GM19240 (cell line): ENCODE data around the gene TTC23L.

Source experiments
- DNase-seq: peaks from one replicate; pipeline ENCODE4 v3.0.0; 2011; ENCODE audit warnings: low spot score; ENCODE audit not compliant: insufficient read length

The TTC23L gene

GRCh38 chr5:34869256-34869655 is 30.3 kb downstream of the TTC23L start:
- DNase-seq = no peak

DNA sequence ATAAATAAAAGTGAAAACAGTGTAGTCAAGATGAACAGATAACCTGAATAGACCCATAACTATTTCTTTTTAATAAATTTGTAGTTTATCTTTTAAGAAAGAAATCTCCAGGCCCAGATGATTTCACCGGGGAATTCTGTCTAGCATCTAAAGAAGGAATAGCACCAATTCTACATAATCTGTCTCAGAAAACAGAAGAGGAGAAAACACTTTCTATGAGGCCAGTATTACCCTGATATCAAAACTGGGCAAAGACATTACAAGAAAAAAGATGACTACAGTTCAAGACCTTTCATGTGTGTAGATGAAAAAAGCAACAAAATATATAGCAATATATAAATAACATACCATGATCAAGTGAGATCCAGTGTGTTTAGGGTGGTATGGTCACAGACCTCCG is 31.4 kb downstream of the TTC23L start:
- no peak for DNase-seq

DNA sequence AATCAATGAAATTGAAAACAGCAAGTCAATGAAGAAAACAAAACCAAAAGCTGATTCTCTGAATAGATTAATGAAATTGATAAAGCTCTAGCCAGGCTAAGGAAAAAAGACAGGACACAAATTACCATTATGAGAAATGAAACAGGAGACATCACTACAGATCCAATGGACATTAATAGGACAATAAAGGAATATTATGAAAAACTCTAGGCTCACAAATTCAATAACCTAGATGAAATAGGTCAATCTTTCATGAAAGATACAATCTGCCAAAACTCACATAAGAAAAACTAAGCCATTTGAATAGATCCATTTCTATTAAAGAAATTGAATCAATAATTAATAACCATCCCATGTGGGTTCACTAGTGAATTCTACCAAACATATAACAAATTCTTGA is 37.3 kb downstream of the TTC23L start:
- DNase-seq = no peak

GRCh38 chr5:34881246-34881645 is 42.3 kb downstream of the TTC23L start:
- no peak for DNase-seq

- no peak for DNase-seq
Observed at GRCh38 chr5:34886392-34887119, 47.6 kb downstream of the TTC23L start.

DNA sequence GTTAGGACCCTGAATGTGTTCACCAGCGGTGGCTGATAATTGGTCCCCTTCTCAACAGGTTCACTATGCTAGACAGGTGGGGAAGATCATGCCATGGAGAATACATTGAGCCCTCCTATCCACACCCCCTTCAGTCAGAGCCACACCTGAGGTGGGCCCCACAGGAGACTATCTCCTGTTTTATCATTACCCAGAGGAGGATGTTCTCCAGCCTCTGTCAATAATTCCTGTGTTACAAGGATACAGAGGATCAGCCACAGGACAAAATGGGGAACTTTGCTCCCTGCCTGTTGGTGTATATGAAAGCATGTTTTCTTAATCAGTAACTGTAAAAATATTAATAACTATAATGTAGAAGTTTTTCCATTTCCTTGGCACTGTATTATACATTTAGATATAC is 50.4 kb downstream of the TTC23L start:
- DNase-seq = no peak

- no peak for DNase-seq
Observed at GRCh38 chr5:34891981-34892380, 53.0 kb downstream of the TTC23L start.

DNA sequence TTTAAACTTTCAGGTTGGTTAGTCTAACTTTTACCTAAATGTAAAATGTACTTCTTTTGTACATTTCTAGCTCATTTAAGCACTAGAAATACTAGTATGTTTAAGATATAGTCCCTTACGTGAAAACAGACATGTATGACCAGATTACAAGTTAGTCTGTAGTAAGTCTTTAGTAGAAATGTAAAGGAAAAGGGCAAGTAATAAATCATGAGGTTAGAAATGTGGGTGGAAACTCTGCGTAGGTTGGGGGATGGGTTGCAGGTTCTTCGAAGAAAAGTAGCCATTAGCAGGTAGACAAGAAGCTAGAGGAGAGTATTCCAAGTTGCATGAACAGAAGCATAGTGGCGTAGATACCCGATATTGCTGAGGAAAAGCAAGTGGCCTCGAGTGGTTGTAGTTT is 53.5 kb downstream of the TTC23L start:
- no peak for DNase-seq

DNA sequence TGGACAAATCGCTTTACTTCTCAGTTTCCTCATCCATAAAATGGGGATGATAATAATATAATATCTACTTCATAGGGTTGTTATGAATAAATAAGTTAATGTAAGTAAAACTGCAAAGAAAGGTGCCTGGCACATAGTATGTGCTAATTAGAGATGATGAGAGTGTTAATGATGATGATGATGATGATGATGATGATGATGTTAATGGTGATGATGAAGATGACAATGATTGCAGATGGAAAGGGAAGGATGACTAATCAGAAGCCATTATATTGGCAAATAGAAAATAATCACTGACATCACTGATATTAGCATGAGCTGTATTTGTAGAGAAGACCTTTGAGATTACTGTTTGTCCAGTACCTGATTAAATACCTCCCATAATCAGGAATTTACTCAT is 55.8 kb downstream of the TTC23L start:
- no peak for DNase-seq

GRCh38 chr5:34895641-34896419 is 56.9 kb downstream of the TTC23L start:
- DNase-seq = no peak

GRCh38 chr5:34897646-34898045 is 58.7 kb downstream of the TTC23L start:
- no peak for DNase-seq

- DNase-seq = peak; percentile 43
Observed at GRCh38 chr5:34898258-34898895, 59.4 kb downstream of the TTC23L start.

DNA sequence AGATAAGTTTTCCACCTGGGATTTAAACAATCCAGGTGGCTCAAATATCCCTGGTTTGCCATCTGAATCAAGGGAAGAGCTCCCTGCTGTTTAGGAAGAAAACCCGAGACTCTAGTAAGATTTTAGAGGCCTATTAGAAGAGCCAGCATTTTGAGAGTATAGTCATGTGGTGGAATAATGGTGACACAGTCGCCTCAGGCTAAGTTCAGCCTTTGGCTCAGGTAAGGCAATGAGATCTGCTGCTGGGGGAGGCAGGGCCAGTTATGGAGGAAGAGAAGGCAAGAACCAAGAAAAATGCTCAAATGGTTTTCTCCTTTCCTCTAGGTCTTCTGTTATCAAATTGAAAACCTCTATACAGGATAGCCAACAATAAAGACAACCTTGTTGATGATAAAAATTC is 60.1 kb downstream of the TTC23L start:
- no peak for DNase-seq

DNA sequence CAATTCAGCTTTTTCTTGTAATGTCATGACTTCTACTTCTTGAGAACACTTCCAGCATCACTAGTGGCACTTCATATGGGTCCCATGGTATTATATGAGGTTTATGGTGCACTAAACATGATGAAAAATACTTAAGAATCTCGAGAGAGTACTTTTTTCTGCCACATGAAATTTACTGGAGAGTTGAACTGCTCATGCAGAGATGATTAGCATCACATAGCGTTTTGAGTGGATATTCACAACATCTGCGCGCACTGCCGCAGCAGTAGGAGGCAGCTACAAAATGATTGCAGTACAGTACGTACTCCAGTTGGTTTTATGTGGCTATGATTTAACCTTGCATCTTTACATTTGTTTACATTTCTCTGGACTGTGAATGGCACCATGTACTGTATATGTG is 61.7 kb downstream of the TTC23L start:
- no peak for DNase-seq

- DNase-seq = no peak
Observed at GRCh38 chr5:34903260-34903659, 64.3 kb downstream of the TTC23L start.

DNA sequence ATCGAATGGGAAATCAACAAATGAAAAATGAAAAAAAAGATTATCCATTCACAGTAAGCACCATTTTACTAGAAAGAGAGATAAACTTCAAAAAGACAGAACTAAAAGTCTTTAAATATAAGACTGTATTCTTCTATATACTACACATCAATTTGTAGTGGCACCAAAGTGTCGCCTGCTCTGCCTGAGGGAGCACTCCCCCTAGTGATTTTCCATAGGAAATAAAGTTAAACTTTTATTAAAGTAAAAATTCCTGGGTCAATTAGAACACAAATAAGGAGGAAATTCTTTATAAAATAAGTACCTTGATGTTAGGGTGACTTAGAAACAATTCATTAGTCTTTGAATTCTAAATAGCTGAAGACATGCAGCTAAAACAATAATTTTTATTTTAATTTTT is 66.6 kb downstream of the TTC23L start:
- DNase-seq = no peak

- DNase-seq = no peak
Observed at GRCh38 chr5:34913072-34913471, 74.1 kb downstream of the TTC23L start.

DNA sequence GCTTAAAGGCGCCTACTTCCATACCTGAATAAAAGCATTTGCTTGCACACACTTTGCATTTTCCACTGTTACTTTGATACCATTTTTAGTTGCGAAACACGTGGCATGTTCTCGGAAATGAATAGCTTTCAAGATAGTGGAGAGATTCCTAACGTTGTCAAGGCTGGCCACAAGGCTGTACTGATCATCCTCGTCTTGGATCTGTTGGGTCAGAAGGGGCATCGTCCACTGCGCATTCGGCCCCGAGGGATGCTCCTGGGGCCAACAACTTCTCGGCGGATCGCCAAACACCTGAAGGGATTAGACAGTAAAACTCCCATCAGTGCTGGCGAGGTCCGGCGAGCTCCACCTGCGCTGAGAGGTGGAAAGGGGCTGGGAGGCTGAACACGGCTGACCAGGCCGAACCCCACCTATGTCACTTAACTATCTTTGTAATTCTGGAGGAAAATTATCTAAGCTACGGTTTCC is 75.7 kb downstream of the TTC23L start:
- DNase-seq = no peak

DNA sequence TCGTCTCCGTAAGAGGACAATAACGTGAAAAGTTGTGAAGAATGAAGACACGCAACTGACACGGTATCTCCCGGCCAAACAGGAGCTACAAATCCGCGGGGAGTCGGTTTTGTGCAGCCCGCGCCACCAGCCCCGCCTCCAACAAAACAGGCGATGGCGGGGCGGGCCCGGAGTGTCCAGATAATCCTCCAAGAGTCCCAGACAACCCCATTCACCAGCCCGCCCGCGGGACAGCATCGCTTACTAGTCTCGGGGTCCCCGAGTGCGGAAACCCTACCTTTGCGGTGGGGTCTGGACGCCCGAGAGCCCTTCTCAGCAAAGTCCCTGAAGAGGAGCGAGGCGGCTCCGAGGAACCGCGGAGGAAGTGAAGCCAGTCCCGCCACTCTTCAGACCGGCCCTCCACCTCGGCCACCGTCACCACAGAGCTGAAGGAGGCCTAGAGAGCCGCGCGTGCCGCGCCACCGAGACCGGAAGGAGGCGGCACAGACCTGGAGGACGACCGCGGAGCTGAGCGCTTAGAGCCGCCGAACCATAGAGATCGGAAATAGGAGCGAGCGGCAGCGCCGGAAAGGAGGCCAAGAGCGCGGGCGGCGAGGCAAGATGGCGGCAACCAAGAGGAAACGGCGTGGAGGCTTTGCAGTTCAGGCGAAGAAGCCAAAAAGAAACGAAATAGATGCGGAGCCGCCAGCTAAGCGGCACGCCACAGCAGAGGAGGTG is 76.3 kb downstream of the TTC23L start, which contains the start of the genes BRIX1 and RAD1:
Gene BRIX1 (plus strand): TSS at position 573 of the 717 bp plus-strand sequence. CDS start 28 bp downstream, at position 601.
Gene RAD1 (minus strand): TSS at position 366 of the 717 bp plus-strand sequence. CDS start 612 bp downstream, outside the sequence.
- peak; percentile 67 for DNase-seq

DNA sequence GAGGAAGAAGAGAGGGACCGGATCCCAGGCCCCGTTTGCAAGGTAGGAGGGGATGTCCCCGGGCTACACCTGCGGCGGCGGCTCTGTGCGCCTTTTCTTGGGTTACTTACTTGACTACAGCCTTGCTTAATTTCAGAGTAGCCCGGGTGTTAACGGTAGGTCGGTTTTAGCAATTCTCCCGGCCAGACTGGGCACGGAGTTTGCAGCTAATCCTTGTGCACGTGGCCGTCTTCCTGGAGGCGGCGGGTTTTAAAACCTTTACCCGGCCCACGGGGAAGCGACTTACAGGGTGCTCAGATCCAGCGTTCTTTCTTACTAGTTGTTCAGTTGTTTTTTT is 76.9 kb downstream of the TTC23L start:
- DNase-seq = no peak

- no peak for DNase-seq
Observed at GRCh38 chr5:34916518-34916917, 77.6 kb downstream of the TTC23L start.

DNA sequence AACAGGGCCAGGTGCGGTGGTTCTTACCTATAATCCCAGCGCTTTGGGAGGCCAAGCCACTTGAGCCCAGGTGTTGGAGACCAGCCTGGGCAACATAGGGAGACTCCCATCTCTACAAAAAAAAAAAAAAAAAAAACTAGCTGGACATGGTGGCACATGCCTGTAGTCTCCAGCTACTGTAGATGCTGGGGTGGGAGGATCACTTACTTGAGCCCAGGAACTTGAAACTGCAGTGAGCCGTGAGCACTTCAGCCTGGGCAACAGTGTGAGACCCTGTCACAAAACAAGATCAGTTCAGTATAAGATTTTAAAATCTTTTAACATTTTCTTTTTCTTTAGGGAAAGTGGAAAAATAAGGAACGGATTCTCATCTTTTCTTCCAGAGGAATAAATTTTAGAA is 79.1 kb downstream of the TTC23L start:
- DNase-seq = no peak
